Ovary (tissue), 3 donors: ENCODE data around the gene DHX57.

Source experiments
- EP300 ChIP-seq: sonication (generic); formaldehyde crosslinking; IDR thresholded peaks from one replicate; pipeline ENCODE4 v1.6.1; 2017; ENCODE audit warnings: antibody characterized with exemption
- POLR2A ChIP-seq: fragments of 450-650 bp; IDR thresholded peaks from one replicate; pipeline ENCODE4 v1.6.1; 2017; ENCODE audit warnings: antibody characterized with exemption, mild to moderate bottlenecking, moderate library complexity
- TF ChIP-seq, protein P1 (sequence below), 3 donors: fragments of 450-650 bp in 2 of 3; fragments of 200-600 bp in 1 of 3; IDR thresholded peaks; one replicate each; pipeline versions ENCODE4 v1.5.1 to v1.8.0; 2016 to 2022; ENCODE audit warnings: antibody characterized with exemption in 3 of 3, mild to moderate bottlenecking in 1 of 3
- donor health status: DM: no; HTN: no; CAD: no.

- TF ChIP-seq POLR2A (no peak), EP300 (no peak)
- TF ChIP-seq, protein P1, sequence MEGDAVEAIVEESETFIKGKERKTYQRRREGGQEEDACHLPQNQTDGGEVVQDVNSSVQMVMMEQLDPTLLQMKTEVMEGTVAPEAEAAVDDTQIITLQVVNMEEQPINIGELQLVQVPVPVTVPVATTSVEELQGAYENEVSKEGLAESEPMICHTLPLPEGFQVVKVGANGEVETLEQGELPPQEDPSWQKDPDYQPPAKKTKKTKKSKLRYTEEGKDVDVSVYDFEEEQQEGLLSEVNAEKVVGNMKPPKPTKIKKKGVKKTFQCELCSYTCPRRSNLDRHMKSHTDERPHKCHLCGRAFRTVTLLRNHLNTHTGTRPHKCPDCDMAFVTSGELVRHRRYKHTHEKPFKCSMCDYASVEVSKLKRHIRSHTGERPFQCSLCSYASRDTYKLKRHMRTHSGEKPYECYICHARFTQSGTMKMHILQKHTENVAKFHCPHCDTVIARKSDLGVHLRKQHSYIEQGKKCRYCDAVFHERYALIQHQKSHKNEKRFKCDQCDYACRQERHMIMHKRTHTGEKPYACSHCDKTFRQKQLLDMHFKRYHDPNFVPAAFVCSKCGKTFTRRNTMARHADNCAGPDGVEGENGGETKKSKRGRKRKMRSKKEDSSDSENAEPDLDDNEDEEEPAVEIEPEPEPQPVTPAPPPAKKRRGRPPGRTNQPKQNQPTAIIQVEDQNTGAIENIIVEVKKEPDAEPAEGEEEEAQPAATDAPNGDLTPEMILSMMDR (IDR thresholded peaks at IDR 0.05) = no peak
Measured at GRCh38 chr2:38823386-38823785, 52.3 kb downstream of the DHX57 start.
